Measurements from ENCODE around the gene CLMP. TPM values are rescaled to one million over a fixed set of nuclear protein-coding genes. Genes with fewer than 3 reads are reported as not detected.

CLMP gene
- total and polyA plus RNA-seq, 2 experiments from 2014 or later, result 7.1 to 18.4 TPM

- H3K36me3 Mint-ChIP-seq (ENCODE audit: low read depth), result peaks cover 12% of the 10 kb centered on the region
- H2AFZ ChIP-seq, result no peak overlapping the region
Measured at GRCh38 chr11:123073343-123074057, 121.5 kb downstream of the CLMP start.

More at GRCh38 chr11:123073343-123074057, 121.5 kb downstream of the CLMP start:
- peaks cover 35% of the 10 kb centered on the region for H3K4me1 ChIP-seq (ENCODE audit: insufficient read depth)
- H3K36me3 ChIP-seq (ENCODE audit: insufficient read depth), result peaks cover 8% of the 10 kb centered on the region; the same call in 1 of the 2 replicates
- no peak overlapping the region for H3K27ac Mint-ChIP-seq
- H3K4me1 Mint-ChIP-seq, result peaks cover 33% of the 10 kb centered on the region
- no peaks in the 10 kb centered on the region for H3K27me3 ChIP-seq (ENCODE audit: insufficient read depth)
- H3K79me2 ChIP-seq (replicated peaks; ENCODE audit: insufficient read depth), result no peaks in the 10 kb centered on the region
- peaks cover 8% of the 10 kb centered on the region for H3K27me3 Mint-ChIP-seq (ENCODE audit: insufficient read depth, low read depth, poor library complexity)
- no peaks in the 10 kb centered on the region for H3K9me3 Mint-ChIP-seq
- no peaks in the 10 kb centered on the region for H3K9me2 ChIP-seq (ENCODE audit: insufficient read depth)
- ATAC-seq (no peak), DNase-seq (ENCODE audit: low spot score) (no peak)
- H3F3A ChIP-seq (replicated peaks; ENCODE audit: low read depth), result no peaks in the 10 kb centered on the region
- no peak overlapping the region for H3K27ac ChIP-seq (ENCODE audit: low read depth)
- no peak overlapping the region for H3K4me2 ChIP-seq
- no peak overlapping the region for H3K4me3 Mint-ChIP-seq
- H4K20me1 ChIP-seq (replicated peaks; ENCODE audit: insufficient read depth), result peaks cover 4% of the 10 kb centered on the region; the same call in 1 of the 2 replicates
- H3K4me3 ChIP-seq, result no peak overlapping the region
- TF ChIP-seq ZNF331 (CRISPR knock-in tag; IDR thresholded peaks at IDR 0.05; ENCODE audit: low read depth) (no peak), POLR2AphosphoS5 (IDR thresholded peaks at IDR 0.05; ENCODE audit: low read depth) (no peak), ZNF114 (CRISPR knock-in tag; IDR thresholded peaks at IDR 0.05) (no peak), JUNB (IDR thresholded peaks at IDR 0.05; ENCODE audit: unreplicated experiment) (no peak), REST (IDR thresholded peaks at IDR 0.05; ENCODE audit: unreplicated experiment) (no peak), EZH2phosphoT487 (IDR thresholded peaks at IDR 0.05; ENCODE audit: unreplicated experiment) (no peak), NANOG (IDR thresholded peaks at IDR 0.05; ENCODE audit: borderline replicate concordance) (no peak), CREB1 (CRISPR knock-in tag; IDR thresholded peaks at IDR 0.05; ENCODE audit: low read depth) (no peak), ETS1 (IDR thresholded peaks at IDR 0.05) (no peak), ZNF462 (CRISPR knock-in tag; IDR thresholded peaks at IDR 0.05) (no peak)
